ENCODE measurements around the gene PLCD3. TPM values are rescaled to one million over a fixed set of nuclear protein-coding genes. Genes with fewer than 3 reads are reported as not detected.

Gene PLCD3
- total and polyA plus RNA-seq, 12 donors = 5.8 to 246 (median 82.2) TPM

DNA sequence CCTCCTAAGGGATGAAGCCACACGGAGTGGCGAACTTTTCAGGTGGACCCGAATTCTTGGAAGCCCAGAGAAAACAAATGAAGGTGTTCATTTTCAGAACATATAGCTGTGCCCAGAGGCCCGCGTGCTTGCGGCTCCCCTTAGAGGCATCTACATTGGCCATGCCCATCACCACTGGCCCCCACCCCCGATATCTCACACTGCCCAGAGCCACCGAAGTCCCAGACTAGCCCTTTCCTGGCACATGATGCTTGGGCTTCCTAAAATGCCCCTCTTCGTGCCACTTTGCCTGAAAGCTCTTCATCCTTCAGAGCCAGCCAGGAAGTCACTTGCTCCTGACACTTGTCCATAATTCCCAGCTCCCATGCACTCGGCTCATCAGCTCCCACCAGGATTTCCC lies 13.9 kb upstream of the PLCD3 start:
- 85 to 90% (median 88%) methylated on average over 7 to 10 of the region's 10 CpGs for WGBS, 4 donors
- intact Hi-C loops (cut with DNase I) = no loop called here
- Histone ChIP-seq H3K4me3 (no peak overlapping the region), H3K27ac (peak overlapping the region; percentile 86 to 99 (median 96)), H3K36me3 (replicated peaks in 1 of 2) (no peaks in the 10 kb centered on the region), H3K4me1 (replicated peaks in 1 of 2) (peaks cover 32 to 38% of the 10 kb centered on the region in 2 donors), H3K27me3 (no peaks in the 10 kb centered on the region), H3K9me3 (replicated peaks in 1 of 3) (no peaks in the 10 kb centered on the region)
- TF ChIP-seq, protein P1, sequence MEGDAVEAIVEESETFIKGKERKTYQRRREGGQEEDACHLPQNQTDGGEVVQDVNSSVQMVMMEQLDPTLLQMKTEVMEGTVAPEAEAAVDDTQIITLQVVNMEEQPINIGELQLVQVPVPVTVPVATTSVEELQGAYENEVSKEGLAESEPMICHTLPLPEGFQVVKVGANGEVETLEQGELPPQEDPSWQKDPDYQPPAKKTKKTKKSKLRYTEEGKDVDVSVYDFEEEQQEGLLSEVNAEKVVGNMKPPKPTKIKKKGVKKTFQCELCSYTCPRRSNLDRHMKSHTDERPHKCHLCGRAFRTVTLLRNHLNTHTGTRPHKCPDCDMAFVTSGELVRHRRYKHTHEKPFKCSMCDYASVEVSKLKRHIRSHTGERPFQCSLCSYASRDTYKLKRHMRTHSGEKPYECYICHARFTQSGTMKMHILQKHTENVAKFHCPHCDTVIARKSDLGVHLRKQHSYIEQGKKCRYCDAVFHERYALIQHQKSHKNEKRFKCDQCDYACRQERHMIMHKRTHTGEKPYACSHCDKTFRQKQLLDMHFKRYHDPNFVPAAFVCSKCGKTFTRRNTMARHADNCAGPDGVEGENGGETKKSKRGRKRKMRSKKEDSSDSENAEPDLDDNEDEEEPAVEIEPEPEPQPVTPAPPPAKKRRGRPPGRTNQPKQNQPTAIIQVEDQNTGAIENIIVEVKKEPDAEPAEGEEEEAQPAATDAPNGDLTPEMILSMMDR (IDR thresholded peaks at IDR 0.05) = no peak
- TF ChIP-seq POLR2A (IDR thresholded peaks at IDR 0.05) = no peak
- DNase-seq = peak in 4 of 7 donors; percentile 33 to 62 (median 50)

DNA sequence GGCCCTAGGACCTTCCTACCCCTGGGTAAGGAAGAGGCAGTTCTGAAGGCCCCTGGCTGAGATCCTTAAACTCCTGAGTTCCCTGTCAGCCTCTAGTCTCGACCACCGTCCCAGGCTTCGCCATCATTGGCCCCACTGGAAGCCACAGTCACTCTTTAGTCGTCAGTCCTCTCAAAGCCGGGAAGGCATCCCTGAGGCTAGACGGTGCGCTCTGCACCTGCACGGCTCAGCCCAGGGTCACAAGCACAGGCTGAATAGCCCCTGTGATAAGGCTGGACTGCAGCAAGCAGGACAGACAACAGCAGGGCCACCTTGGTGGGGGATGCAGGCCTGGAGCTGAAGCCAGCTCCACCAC lies 12.7 kb upstream of the PLCD3 start:
- H3K27ac ChIP-seq = peak overlapping the region; percentile 60 to 99 (median 84)
- H3K36me3 ChIP-seq (replicated peaks in 1 of 2) = no peaks in the 10 kb centered on the region
- no peak for DNase-seq
- TF ChIP-seq, protein P1 (IDR thresholded peaks at IDR 0.05) = no peak
- no peak for TF ChIP-seq POLR2A (IDR thresholded peaks at IDR 0.05)
- 68 to 75% (median 69%) methylated on average over 5 to 8 of the region's 8 CpGs for WGBS, 4 donors
- intact Hi-C loops (cut with DNase I) = no loop called here
- H3K27me3 ChIP-seq = no peaks in the 10 kb centered on the region
- H3K9me3 ChIP-seq (replicated peaks in 1 of 3) = no peaks in the 10 kb centered on the region
- peak overlapping the region in 1 of 4 donors; percentile 60 for H3K4me3 ChIP-seq
- peaks cover 25 to 30% of the 10 kb centered on the region in 2 donors for H3K4me1 ChIP-seq (replicated peaks in 1 of 2)

DNA sequence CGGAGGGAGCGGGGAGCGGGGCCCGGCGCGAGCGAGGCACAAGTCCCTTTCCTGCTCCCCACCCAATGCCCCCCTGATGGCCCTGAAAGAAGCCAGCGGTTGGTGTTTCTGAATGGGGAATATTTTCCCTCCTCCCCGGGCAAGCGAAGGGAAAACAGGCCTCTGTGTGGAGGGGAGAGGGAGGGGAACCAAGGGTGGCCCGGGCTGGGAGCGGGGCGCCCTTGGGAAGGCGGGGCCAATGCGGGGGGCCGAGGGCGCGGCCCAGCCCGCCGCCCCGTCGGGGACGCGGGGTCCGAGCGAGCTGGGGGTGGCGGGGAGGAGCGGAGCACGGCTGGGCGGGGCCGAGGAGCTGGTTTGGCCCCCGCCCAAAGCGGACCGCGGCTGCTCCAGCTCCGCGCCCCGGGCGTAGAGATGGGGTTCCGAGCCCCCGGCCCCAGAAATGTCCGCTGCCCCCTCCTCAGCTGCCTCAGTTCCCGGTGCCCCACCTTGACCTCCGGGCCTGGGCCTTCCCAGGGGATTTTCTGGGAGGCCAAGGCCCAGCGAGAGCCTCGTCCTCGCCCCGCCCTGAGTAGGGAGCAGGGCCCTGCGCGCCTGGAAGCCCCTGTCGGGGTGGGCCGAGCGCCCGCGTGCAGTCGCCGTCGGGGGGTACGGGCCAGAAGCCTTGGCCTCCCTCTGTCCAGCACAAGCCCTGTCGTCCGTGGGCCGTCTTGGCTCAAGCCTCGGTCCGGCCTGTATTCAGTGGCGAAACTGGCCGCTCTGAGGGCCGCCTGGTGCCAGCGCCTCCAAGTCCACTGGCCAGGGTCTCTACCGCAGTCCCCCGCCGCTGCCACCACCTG lies 12.1 kb upstream of the PLCD3 start:
- 4 to 21% (median 12%) methylated on average over 11 to 70 of the region's 71 CpGs for WGBS, 4 donors
- Histone ChIP-seq H3K4me3 (peak overlapping the region in 2 of 4 donors; percentile 11 to 60), H3K9me3 (replicated peaks in 1 of 3) (no peaks in the 10 kb centered on the region), H3K4me1 (replicated peaks in 1 of 2) (peaks cover 25 to 30% of the 10 kb centered on the region in 2 donors), H3K36me3 (replicated peaks in 1 of 2) (no peaks in the 10 kb centered on the region), H3K27me3 (no peaks in the 10 kb centered on the region), H3K27ac (peak overlapping the region; percentile 60 to 99 (median 84))
- DNase-seq = peak in 4 of 7 donors; percentile 62 to 74 (median 62)
- no peak for TF ChIP-seq POLR2A (IDR thresholded peaks at IDR 0.05)
- TF ChIP-seq, protein P1 (IDR thresholded peaks at IDR 0.05) = no peak
- intact Hi-C loops (cut with DNase I) = no loop called here

DNA sequence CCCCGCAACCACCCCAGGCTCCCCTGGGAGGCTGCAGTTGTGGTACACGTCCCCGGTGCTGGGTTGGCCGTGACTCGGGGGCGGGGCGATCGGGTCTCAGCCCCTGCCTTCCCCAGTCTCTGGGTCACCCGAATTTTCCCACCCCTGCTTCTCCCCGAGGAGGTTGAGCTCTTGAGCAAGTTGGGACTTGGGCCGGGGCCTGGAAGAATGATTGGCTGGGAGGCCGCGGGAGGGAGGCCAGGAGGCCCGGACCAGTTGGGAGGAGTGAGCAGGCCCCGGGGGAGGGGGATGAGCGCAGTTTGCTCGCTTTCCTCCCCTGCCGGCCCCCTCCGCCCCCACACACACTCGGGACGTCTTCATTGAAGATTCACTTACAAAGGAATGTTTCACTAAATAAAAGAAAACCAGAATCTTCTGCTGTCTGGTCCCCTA lies 11.5 kb upstream of the PLCD3 start:
- intact Hi-C loops (cut with DNase I) = no loop called here
- Histone ChIP-seq H3K9me3 (replicated peaks in 1 of 3) (no peaks in the 10 kb centered on the region), H3K27ac (peak overlapping the region; percentile 60 to 99 (median 84)), H3K36me3 (replicated peaks in 1 of 2) (no peaks in the 10 kb centered on the region), H3K4me3 (peak overlapping the region in 2 of 4 donors; percentile 11 to 60), H3K27me3 (no peaks in the 10 kb centered on the region), H3K4me1 (replicated peaks in 1 of 2) (peaks cover 25 to 30% of the 10 kb centered on the region in 2 donors)
- WGBS, 4 donors = 2 to 7% (median 4%) methylated on average over 10 to 21 of the region's 21 CpGs
- TF ChIP-seq, protein P1 (IDR thresholded peaks at IDR 0.05) = peak in 1 of 6 experiments; percentile 18
- TF ChIP-seq POLR2A (IDR thresholded peaks at IDR 0.05) = peak in 1 of 2 donors; percentile 40
- peak; percentile 82 to 93 (median 92) for DNase-seq

Measured in adrenal gland (tissue), 12 donors.